ENCODE data around the gene DPT.
"Not testable (repeated sequence)": the region's sequence is repeated elsewhere in the genome, so short reads cannot be mapped to it uniquely, and the experiment has no call there.

DPT gene

GRCh38 chr1:168728473-168729404, at the start of gene DPT:
Gene DPT (minus strand): TSS chr1:168729206. CDS start chr1:168729174, 32 bp downstream.
- DNase-seq: no peak

DNA sequence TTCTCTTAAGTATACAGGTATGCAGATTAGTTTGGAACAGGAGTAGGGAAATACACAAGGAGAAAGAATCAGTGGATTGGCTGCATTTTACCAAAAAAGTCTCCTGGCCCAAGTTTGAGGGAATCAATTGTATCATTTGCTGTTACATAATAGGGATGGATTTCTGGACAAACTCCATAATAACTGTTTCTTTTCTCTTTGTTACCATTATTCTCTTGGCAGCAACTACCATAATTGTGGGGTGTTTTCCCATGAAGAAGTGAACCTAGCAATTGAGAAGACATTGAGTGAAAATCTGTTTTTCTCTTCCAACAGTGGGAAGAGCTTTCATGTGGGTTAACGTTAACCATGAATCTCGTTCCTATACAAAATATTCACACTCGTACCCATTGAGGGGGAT, 46.4 kb upstream of the DPT start:
- no peak for DNase-seq

GRCh38 chr1:168774241-168774640, 45.2 kb upstream of the DPT start:
- DNase-seq: no peak

GRCh38 chr1:168772428-168773060, 43.5 kb upstream of the DPT start:
- no peak for DNase-seq

DNA sequence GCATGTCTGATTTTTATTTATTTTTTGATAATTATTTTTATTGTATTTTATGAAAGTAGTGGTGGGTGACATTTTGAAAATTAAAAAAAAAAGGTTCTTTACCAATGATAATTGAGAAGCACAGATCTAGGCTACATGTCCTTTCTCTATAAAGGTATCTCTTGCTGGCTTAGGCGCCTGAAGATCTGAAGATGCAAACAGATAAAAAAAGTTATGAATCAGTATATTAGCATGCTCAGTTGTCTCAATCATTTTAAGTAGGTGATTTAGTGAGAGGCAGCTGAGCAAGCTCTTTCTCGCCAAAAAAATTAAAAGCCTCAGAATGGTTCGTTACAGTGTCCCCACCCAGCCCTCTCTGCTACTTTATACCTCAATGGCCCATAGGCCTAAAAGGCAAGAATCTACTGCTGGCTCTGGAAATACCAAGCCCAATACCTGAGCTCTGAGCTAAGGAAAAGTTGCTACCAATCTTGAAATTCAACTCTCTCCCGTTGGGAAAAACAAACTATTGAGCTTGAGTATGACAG, 42.2 kb upstream of the DPT start:
- DNase-seq: no peak

DNA sequence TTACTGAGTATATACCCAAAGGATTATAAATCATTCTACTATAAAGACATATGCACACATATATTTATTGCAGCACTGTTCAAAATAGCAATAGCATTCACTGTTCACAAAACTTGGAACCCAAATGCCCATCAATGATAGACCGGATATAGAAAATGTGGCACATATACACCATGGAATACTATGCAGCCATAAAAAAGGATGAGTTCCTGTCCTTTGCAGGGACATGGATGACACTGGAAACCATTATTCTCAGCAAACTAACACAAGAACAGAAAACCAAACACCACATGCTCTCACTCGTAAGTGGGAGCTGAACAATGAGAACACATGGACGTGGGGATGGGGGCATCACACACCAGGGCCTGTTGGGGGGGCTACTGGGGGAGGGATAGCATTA, 40.9 kb upstream of the DPT start:
- DNase-seq: not testable (repeated sequence)

DNA sequence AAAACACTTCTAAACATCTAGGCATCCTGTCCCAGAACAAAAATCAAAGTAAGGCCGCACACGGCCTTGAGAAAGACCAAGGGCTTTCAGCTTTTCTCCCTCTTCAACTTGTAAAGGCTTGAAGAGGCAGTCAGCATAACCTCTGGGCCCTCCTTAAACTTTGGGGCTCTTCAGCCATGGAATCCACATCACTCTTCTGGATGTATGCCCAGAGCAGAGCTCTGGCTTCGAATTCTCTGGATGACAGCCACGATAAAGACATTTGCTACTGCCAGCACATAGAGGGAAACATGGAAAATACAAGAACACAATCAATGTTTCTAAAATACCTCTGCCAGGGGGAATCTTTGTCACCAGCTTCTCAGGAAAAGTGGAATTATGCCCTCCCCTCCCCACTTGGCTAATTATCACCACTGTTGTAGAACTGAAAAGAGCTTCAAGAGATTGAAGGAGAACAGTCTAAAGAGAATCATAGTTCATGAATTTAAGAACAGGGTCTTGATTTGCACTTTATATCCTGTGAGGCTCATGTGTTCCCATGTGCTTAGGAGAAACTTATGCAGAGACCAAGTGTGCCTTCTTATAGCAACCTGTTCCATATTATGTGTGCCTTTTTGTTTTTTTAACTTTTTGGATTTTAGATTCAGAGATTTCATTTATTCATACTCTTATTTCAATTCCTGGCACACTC, 39.0 kb upstream of the DPT start:
- no peak for DNase-seq

DNA sequence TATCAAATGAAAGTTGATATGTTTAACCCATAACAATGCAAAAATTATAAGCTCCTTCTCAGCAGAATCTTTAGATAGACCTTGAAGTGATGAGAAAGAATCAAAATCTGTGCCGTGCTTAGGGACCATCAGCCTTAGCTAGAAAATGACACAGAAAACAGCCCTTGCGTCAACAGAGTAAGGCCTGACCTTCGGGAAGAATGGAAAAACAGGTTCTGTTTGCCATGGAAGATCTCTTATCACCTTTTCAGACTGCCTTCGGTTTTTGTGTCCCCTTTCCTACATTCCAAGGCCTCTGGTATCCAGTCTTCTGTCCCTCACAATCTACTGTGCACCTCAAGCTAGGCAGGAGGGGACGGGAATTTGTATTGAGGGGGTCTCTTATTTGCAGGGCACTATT, 37.6 kb upstream of the DPT start:
- DNase-seq: no peak

DNA sequence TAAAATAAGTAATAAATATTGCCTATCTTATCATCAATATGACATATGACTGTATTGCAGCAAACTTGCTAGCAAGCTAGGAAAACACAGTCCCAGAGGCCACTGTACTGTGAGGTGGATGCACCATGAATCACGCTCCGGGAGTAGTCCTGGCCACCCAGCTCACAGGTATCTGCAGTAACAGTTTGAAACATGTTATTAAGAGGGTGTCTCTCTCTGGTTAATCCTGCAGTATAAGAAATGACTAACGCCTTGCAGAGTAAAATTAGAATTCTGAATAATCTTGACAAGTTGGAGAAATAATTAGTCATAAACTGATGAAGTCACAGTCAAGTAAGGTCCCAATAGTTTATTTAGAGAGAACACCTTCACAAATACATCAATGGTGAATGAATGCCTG, 34.0 kb upstream of the DPT start:
- DNase-seq: no peak

DNA sequence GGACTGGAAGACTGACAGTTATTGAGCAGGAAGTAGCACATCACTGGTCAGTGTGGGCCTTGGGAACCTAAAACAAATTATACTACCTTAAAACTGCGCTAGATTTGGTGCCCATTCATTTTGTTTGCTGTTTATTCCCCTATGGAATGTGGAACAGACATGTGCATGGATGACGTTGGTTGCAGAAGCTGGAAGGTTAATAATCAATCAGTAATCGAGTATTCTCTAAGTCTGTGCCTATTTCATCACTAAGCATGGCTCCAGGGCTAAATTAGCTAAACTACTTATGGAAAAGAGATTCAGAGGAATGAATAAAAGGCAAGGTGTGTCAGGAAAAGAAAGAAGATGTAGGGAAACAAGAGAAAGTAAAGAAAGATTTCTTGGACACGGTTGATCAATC, 33.5 kb upstream of the DPT start:
- no peak for DNase-seq

DNA sequence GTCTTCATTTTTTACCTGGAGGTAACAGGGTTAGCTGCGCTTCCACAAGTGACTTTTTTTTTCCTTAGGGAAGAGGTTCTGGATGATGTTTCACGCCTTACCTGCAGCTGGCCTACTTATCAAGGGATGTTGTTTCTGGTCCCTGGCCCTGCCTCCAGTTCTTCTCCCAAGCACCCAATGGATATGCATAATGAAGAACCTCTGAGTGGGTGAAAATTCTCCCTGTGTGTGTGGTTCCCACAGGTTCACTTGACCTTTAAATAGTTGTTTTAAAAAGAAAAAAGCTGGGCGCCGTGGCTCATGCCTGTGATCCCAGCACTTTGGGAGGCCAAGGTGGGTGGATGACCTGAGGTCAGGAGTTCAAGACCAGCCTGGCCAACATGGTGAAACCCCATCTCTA, 31.8 kb upstream of the DPT start:
- no peak for DNase-seq

GRCh38 chr1:168760241-168760640, 31.2 kb upstream of the DPT start:
- no peak for DNase-seq

DNA sequence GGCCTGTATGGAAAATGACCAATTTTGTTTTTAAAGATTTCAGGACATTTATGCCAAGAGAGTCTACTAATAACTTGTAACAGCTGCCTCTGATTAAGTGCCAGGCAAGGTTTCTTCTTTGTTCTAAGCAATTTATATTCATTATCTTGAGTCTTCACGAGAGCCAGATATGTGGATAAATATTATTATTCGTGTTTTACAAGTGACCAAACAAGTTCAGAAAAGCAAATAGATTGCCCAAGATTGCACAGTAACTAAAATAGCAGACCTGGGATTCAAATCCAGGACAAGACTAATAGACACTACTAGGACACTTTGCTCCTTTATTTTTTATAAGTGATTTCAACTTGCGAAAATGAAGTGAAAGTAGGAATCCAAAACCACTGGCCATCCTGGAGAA, 30.1 kb upstream of the DPT start:
- DNase-seq: no peak

DNA sequence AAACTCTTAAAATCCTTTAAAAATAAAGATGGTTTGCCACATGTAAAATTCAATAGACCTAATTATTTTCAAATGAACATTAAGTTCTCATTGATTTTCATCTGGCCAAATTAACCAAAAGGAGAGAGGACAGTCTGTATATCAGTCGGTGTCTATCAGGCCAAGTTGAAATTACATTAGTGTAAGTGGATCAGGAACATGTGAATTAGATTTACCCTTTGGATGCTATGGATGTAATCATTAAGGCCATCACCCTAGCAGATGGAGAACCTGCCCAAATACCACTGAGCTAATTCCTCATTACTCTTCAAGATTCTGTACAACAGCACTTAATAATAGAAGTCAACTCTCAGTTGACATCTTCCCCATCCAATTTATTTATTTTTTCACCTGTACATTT, 29.5 kb upstream of the DPT start:
- no peak for DNase-seq

GRCh38 chr1:168755800-168756418, 26.9 kb upstream of the DPT start:
- DNase-seq: no peak

- DNase-seq: no peak
These were observed 23.3 kb upstream of the DPT start for GRCh38 chr1:168752171-168752832.

DNA sequence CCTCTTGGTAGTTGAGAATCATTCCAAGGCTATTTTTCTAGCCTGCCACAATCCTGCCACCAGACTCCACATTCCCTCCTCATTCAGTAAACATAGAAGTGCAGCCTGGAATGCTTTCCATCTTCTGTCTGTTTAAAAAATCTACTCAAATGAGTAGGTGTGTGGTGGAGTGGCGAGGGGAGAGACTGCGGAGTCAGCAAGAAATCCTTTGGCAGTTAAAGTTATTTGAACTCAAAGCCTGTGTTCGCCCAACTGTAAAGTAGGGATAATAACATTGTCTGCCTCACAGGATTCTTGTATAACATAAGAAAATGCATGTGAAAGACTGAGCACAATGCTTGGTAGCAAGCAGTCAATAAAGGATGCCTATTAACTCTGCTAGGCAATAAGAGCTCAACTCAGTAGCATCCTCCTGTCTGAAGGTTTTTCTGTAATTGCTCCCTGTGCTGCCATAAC, 22.2 kb upstream of the DPT start:
- DNase-seq: no peak

- DNase-seq: no peak
These were observed 14.1 kb upstream of the DPT start for GRCh38 chr1:168742994-168743650.

DNA sequence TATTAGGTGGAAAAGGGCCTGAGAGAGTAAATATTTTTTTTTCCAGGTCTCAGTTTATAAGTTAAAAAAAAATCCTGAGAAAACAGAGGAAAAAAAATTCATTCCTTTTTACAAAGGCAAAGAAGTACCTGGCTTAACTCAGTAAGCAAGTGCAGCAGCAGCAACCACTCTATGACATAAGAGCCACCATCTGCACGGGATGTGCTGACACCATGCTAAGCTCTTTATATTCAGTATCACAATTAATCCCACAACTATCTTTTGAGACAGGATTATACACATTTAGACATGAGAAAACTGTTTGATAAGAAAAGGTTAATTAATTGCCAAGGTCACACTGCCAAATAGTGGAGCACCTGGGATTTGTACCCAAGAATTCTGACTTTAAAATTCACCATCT, 13.4 kb upstream of the DPT start:
- no peak for DNase-seq

- DNase-seq: no peak
These were observed 10.9 kb upstream of the DPT start for GRCh38 chr1:168739908-168740307.

DNA sequence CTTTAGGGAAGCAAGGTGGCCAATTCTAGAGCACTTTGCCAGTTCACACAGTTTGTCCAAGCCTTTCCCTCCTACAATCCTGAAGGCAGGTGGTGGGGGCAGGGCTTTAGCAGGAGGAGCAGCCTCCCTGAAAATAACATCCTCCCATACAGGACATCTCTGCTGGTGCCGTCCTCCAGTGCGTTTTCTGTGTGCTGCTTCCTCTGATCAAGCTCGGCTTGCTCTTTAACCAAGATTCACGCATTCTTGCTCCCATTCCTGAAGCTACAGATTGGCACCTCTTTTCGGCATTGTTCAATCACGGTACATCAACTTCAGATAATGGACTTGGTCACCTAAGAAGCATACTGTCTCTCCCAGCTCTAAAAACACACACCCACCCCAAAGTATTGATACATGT, 7.5 kb upstream of the DPT start:
- DNase-seq: no peak

DNA sequence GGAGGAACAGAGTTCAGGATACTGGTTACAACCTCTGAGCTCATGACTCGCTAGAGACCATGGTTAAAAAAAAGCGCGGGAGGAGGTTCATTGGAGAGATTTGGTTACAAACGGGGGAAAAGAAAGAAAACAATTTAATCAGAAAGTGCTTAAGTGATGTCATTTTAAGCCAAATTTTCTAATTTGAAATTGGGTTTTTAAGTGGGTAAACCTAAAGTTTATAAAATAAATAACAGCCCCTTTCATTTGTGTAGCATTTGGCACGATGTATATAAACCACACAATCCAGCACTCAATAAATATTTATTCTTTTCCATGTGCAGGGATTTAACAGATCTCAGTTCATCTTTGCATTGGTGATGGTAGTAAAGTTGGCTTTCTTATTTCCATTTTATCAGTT, 7.0 kb upstream of the DPT start:
- DNase-seq: no peak
